GM12872 (cell line): ENCODE measurements around the gene LHX1.

Experiments used
- CTCF ChIP-seq: IDR thresholded peaks from 3 replicates; pipeline ENCODE4 v1.5.1; 2011; ENCODE audit warnings: low read depth, mild to moderate bottlenecking, low read length, moderate library complexity; ENCODE audit not compliant: insufficient read depth

The LHX1 gene

GRCh38 chr17:36926226-36926625 is 11.0 kb upstream of the LHX1 start:
- TF ChIP-seq CTCF, result no peak

GRCh38 chr17:36926701-36927100 is 10.6 kb upstream of the LHX1 start:
- TF ChIP-seq CTCF, result no peak

GRCh38 chr17:36928471-36929345 is 8.6 kb upstream of the LHX1 start:
- no peak for TF ChIP-seq CTCF

- no peak for TF ChIP-seq CTCF
Measured at GRCh38 chr17:36929851-36930582, 7.3 kb upstream of the LHX1 start.

- TF ChIP-seq CTCF, result no peak
Measured at GRCh38 chr17:36930583-36930900, 6.7 kb upstream of the LHX1 start.

- TF ChIP-seq CTCF, result no peak
Measured at GRCh38 chr17:36931096-36931696, 6.1 kb upstream of the LHX1 start.

- TF ChIP-seq CTCF, result no peak
Measured at GRCh38 chr17:36931697-36932382, 5.4 kb upstream of the LHX1 start.
